ENCODE results near the gene KRTAP3-3.
"Not testable (repeated sequence)": the region's sequence is repeated elsewhere in the genome, so short reads cannot be mapped to it uniquely, and the experiment has no call there.

Gene KRTAP3-3

GRCh38 chr17:41003926-41004325 lies 10.0 kb upstream of the KRTAP3-3 start:
- no peak for DNase-seq

- DNase-seq = no peak
Measured at GRCh38 chr17:41002814-41003213, 8.8 kb upstream of the KRTAP3-3 start.

GRCh38 chr17:41001795-41002194 lies 7.8 kb upstream of the KRTAP3-3 start:
- no peak for DNase-seq

GRCh38 chr17:40999563-40999962 lies 5.6 kb upstream of the KRTAP3-3 start, which contains the start of gene KRTAP3-2:
TSS of gene KRTAP3-2 (minus strand) at chr17:40999906. CDS start at chr17:40999853, 53 bp downstream.
- not testable (repeated sequence) for DNase-seq

DNA sequence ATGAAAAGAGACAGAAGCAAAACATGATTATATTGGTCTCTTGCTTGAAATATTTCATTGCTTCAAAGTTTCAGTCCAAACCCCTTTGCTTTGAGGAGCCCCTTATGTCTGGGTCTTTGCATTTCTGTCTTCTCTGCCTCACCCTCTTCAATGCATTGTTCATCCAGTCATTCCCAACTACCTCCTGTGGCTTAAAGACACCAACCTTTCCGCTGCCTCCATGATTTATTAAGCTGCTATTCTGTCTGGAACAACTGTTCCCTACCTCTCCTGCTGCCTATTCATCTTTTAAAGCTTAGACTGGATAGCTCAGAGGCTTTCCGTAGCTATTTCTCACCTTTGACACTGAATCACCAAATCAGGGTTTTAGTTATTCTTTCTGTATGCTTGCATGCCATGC lies 3.4 kb upstream of the KRTAP3-3 start:
- DNase-seq = no peak

DNA sequence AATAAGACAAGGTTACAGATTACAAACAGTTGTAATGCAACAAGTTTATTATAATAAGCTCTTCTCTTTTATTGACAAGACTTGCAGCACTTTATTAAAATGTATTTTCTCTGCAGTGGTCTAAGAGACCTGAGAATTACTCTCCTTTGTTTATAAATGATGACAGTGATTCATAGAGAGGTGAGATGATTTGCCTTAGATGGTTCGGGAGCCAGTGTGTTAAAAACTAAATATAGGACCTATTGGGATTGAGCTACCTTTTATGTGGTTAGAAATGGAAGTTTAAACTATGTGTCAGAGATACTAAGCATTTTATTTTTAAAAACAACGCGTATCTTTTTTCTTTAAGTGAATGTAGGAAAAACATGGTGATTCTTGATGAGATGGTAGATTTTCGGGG lies 2.9 kb upstream of the KRTAP3-3 start:
- no peak for DNase-seq

GRCh38 chr17:40995116-40995515 lies 1.2 kb upstream of the KRTAP3-3 start:
- no peak for DNase-seq

- DNase-seq = no peak
Measured at GRCh38 chr17:40993084-40993483, 880 bp downstream of the KRTAP3-3 start.

DNA sequence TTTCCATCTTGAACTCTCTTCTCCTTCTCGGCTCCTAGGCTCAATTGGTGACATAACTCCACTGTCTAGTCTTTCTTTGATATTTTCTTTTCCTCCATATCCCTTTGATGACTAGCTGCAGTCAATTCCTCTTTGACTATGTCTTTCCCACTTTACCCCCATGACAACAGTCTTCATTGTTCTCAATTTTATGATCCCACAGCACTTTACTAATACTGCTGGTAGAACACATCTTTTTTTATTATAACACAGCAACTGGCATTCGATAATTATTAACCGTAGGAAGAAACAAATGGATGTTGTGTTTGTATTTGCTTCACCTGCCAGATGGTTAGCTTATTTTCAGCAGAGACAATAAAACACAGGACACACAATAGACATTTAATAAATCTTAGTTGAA lies 1.3 kb downstream of the KRTAP3-3 start:
- DNase-seq = no peak

- no peak for DNase-seq
Measured at GRCh38 chr17:40986920-40987319, 7.0 kb downstream of the KRTAP3-3 start.

- no peak for DNase-seq
Measured at GRCh38 chr17:40984226-40984625, 9.7 kb downstream of the KRTAP3-3 start, which contains the start of gene KRT40. TSS of gene KRT40 (minus strand) at chr17:40984326. CDS start at chr17:40984273, 53 bp downstream.

DNA sequence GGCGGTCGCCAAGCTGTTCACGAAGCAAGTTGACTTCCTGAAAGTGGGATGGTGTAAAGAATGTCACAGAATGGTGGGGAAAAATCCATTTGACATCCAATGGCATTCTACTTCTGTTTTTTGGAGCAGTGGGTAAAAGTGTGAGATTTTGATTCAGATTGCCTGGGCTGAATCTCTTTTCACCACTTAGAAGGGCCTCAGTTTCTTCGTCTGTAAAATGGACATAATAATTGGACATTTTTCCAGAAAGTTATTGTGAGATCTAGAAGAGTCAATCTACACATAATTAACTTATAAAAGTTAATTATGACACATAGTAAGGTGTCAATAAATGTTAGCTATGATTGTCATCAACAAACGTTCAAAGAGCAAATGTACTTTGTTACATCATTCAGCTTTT lies 12.8 kb downstream of the KRTAP3-3 start:
- DNase-seq = no peak

- DNase-seq = no peak
Measured at GRCh38 chr17:40980596-40980995, 13.4 kb downstream of the KRTAP3-3 start.

GRCh38 chr17:40980117-40980516 lies 13.8 kb downstream of the KRTAP3-3 start:
- no peak for DNase-seq

DNA sequence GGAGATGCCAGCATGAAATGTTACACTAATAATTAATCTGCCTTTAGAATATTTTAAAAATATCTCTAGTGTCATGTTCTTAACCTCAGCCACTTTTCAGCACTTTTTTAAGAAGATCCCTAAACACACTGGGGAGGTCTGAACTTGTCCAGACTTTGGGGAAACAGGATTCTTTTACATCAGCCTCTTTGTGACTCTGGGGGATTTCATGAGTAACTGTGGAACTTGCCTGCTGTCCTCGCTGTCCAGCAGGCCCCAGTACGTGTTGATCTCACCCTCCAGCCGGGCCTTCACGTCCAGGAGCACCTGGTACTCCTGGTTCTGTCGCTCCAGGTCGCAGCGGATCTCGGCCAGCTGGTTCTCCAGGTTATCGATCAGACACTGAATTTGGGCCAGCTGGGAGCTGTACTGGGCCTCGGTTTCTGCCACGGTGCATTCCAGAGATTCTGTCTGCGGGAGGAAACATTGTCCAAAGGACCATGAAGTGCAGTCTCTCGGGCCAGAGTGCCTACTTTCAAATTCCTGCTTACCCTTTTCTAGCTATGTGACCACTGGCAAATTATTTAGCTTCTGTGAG lies 15.3 kb downstream of the KRTAP3-3 start:
- no peak for DNase-seq

DNA sequence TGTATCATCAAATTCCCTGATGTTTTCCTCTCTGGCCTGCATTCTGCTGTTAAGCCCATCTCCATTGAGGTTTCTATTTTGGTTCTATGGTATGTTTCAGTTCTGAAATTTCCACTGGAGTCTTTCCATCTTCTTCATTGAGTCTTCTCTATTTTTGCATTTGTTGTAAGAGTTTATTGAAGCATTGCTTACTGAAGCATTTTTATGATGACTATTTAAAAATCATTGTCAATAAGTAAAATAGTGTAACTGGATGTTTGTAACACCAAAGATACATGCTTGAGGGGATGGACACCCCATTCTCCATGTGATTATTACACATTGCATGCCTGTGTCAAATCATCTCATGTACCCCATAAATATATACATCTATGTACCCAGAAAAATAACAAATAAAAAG lies 18.4 kb downstream of the KRTAP3-3 start:
- no peak for DNase-seq

DNA sequence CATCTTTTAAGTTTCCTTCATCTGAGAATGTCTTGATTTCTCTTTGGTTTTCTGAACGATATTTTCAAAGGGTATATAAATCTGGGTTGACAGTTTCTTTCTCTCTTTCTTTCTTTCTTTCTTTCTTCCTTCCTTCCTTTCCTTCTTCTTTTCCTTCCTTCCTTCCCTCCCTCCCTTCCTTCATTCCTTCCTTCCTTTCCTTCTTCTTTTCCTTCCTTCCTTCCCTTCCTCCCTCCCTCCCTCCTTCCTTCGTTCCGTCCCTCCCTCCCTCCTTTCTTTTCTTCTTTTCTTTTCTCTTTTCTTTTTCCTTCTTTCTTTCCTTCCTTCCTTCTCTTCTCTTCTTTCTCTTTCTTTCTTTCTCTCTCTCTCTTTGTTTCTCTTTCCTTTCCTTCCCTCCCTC lies 19.6 kb downstream of the KRTAP3-3 start:
- no peak for DNase-seq

DNA sequence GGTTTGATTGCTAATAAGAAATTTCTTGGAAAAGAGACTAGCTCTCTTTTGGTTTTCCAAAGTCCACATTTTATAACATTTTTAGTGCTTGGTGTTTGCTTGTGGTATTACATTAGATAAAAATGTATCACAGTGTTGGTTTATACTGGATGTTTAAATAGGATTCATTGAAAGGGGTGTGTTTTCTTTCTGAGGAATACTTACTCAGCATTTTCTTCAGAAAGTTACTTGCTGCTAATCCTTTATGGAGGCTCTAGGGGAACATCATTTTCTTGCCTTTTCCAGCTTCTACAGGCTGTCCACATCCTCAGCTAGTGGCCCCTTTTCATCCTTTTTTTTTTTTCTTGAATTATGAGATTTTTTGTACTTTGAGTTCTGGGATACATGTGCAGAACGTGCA lies 26.4 kb downstream of the KRTAP3-3 start:
- DNase-seq = no peak

DNA sequence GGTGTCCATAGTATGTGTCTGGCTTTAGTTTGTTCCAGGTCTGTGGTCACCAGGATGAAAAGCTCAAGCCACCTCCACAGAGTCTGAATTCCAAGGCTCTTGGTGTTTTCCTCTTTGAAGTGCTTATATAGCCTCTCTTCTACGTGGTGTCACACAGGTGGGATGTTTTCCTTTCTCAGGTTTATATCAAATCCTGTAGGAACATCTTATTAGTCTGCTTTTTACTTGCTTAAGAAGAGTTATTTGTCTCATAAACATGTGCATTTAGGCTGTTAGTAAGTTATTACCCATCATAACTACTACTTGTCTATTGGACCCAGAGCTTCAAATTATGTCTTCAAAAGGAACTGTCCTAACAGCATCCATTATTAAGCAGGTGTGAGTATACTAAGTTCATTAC lies 27.1 kb downstream of the KRTAP3-3 start, which contains the start of gene KRT39:
TSS of gene KRT39 (minus strand) at position 101 of the 400 bp plus-strand sequence. CDS start at position 9, 92 bp downstream.
- no peak for DNase-seq

DNA sequence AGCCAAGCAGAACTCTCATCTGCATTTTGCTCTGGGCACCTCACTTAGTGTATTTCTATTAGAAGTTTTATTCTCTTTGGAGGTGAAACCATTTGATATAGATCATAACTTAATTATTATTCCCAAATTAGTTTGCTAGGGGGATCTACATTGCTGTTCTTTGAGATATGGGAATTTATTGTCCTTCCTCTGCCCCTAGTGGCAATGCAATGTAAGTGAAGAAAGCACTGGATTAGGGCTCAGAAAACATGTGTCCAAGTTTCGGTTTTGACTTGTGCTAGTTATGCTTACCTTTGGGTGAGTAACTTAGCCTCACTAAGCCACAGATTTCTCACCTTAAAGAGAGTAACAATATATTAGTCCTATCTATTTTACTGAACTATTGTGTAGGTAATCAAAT lies 30.1 kb downstream of the KRTAP3-3 start:
- peak; percentile 2 for DNase-seq

GRCh38 chr17:40962059-40962561 lies 31.9 kb downstream of the KRTAP3-3 start:
- no peak for DNase-seq

DNA sequence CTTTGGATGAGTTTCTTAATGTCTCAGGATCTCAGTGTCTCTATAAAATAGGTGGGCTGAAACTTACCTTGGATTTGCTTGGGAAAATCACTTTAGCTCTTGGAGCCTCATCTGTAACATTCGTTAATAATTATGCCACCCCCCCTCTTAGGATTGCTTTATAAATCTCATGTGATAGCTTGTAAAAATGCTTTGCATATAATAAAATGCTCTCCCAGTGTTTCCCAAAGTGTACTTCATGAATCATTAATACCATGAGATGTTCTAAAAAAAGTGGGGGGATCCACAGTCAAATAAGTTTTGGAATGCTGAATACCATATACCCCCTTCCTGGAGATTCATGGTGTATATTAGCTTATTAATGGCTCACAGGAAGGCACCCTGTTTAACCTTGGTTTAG lies 32.4 kb downstream of the KRTAP3-3 start:
- DNase-seq = no peak

- no peak for DNase-seq
Measured at GRCh38 chr17:40960144-40960543, 33.8 kb downstream of the KRTAP3-3 start.

DNA sequence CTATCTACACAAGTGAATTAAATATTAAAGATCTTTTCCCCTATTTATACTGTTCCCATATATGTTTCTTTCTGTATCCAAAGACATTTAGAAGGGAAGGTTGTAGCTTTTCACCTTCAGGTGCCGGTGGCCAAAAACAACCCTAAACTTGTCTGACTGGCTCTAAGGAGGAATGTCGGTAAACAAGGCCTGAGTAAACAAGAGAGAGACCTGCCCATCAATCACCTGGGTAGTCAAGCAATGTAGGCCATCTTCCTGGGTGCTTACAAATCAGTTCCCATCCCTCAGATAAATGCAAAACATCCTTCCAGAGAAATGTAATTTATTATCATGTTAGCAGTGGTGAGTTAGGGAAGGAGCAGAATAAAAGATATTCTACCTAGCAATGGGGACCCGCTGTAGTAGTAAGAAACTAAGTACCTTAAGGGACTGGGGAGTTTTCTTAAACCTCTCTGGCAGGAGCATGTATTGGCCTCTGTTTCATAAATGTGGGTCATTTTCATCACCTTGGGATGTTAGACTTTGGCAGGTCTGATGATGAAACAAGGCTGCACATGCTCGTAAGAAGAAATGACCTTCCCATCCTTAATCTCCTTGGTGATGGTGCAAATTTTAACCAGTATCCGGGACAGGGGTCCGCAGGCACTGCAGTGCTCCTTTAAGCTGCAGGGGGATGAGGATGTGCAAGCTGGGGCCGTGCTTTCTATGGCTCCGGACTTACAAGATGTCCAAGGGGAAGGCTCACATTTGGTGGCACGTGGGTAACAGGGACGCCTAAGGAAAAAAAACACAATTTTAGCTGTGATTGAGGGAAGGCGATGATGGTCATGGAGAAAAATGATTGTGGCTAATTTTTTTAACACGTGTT lies 35.6 kb downstream of the KRTAP3-3 start:
- DNase-seq = no peak
